Colonic mucosa (tissue), 4 donors: Measurements from ENCODE around the gene FAM107B. TPM values are rescaled to one million over a fixed set of nuclear protein-coding genes. Genes with fewer than 3 reads are reported as not detected.
A peak's percentile ranks its signal among the peaks of the same experiment; 100 is the strongest.

Experiments used
- DNase-seq: peaks from one replicate; pipeline ENCODE4 v3.0.0-alpha.2; 2020
- H3K27ac ChIP-seq: fragments of 200-600 bp; one replicate; pipeline ENCODE4 v1.8.0; 2021
- H3K27me3 ChIP-seq: fragments of 200-600 bp; one replicate; pipeline ENCODE4 v1.8.0; 2021
- H3K36me3 ChIP-seq: fragments of 200-600 bp; one replicate; pipeline ENCODE4 v1.8.0; 2021
- H3K4me1 ChIP-seq: fragments of 200-600 bp; one replicate; pipeline ENCODE4 v1.8.0; 2021; ENCODE audit warnings: mild to moderate bottlenecking
- H3K4me3 ChIP-seq: fragments of 200-600 bp; one replicate; pipeline ENCODE4 v1.8.0; 2021
- H3K9ac ChIP-seq, 2 donors: one replicate each; pipeline ENCODE4 v1.7.0; 2013; ENCODE audit warnings: control low read depth in 2 of 2, low read depth in 2 of 2, low read length in 2 of 2
- H3K9me3 ChIP-seq: fragments of 200-600 bp; one replicate; pipeline ENCODE4 v1.8.0; 2021
- intact Hi-C: fragments of 100-400 bp; cut with DNase I; formaldehyde crosslinking; loops from one replicate; pipeline ENCODE4 v1.14.1; 2022
- total RNA-seq, 2 donors: library from RNA; stranded (reverse); fragmentation: NEBNext Ultra II Directional in 1 of 2; extraction: Animal tissue kit (Norgen Biotek cat#: 25700) in 1 of 2; gene quantifications; one replicate each; pipeline ENCODE4 v1.2.1, GENCODE V29; 2021
- TF ChIP-seq, protein P1 (sequence below): fragments of 200-600 bp; IDR thresholded peaks from one replicate; pipeline ENCODE4 v1.8.0; 2022; ENCODE audit warnings: antibody characterized with exemption, mild to moderate bottlenecking
- donor health status: healthy.
- donor health status: DM: no; HTN: no; CAD: no.
- donor health status: DM: no; HTN: no; CAD: no.

Gene FAM107B
- total RNA-seq, 2 donors from 2014 or later = 36.3 to 71.5 TPM

DNA sequence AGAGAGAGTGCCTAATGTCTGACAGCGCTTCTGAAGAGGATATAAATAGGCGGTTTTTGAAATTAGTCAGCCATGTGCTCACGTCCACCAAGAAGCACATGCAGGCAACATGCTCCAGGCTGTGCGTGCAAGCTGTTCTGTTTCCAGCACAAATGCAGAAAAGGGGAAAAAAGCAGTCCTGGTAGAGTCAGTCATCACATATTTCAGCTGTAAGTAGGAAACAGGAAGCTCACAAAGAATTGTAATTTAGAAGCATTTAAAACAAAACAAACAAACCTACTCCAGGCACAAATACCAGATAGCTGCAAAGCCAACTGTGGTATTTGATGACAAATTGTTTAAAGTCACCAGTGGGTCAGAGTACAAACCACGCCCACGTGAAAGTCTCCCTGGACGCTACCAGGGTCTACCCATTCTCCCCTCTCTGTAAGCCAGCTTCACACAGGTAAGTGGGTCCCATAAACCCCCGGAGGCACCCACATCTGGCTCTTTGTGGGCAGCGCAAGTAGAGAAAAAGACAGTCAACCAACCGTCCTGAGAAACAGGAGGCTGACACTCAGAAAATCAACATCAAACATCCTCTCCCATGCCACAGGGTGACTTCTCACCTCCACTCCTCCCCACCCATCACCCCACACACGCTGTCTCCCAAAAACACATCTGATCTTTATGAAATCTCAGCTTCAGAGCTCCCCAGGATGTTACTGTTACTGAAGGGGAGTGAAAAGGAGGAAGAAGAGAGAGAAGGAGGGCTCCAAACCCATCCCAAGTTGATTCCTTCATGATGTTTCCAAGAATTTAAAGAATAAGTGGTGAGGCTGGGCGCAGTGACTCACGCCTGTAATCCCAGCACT, 186.4 kb downstream of the FAM107B start:
- Histone ChIP-seq H3K9ac (no peak overlapping the region), H3K27ac (peak overlapping the region; percentile 52)

DNA sequence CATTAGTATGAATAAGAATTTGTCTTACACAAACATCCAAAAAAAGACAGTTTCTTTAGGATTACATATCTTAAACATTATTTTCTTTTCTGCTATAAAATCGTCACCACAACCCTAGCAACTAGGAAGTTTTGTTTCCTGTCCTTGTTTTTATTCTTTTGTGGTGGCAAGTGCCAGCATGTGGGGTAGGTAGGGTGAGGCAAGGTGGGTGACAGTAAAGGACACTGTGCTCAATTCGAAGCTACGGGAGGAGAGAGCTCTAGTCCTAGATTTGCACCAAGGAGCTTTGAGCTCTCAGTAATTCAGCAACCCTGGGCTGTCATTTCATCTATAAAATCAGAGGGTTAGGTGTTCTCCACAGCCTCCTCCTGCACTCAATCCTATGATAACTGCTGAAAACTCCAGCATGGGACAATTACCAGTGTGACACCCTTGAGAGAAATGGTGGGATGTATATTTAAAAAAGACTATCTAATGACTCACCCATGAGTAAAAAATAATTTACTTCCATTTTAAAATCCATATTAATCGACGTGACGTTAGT, 187.1 kb downstream of the FAM107B start:
- no peaks in the 10 kb centered on the region for H3K27me3 ChIP-seq
- no peak for DNase-seq
- TF ChIP-seq, protein P1, sequence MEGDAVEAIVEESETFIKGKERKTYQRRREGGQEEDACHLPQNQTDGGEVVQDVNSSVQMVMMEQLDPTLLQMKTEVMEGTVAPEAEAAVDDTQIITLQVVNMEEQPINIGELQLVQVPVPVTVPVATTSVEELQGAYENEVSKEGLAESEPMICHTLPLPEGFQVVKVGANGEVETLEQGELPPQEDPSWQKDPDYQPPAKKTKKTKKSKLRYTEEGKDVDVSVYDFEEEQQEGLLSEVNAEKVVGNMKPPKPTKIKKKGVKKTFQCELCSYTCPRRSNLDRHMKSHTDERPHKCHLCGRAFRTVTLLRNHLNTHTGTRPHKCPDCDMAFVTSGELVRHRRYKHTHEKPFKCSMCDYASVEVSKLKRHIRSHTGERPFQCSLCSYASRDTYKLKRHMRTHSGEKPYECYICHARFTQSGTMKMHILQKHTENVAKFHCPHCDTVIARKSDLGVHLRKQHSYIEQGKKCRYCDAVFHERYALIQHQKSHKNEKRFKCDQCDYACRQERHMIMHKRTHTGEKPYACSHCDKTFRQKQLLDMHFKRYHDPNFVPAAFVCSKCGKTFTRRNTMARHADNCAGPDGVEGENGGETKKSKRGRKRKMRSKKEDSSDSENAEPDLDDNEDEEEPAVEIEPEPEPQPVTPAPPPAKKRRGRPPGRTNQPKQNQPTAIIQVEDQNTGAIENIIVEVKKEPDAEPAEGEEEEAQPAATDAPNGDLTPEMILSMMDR = no peak
- intact Hi-C loops = no loop called here
- no peaks in the 10 kb centered on the region for H3K36me3 ChIP-seq
- H3K4me3 ChIP-seq = no peak overlapping the region
- peak overlapping the region; percentile 52 for H3K27ac ChIP-seq
- no peaks in the 10 kb centered on the region for H3K9me3 ChIP-seq
- H3K4me1 ChIP-seq = peaks cover 13% of the 10 kb centered on the region
- H3K9ac ChIP-seq = no peak overlapping the region

More for the DNA sequence above, 186.4 kb downstream of the FAM107B start:
- Histone ChIP-seq H3K9me3 (no peaks in the 10 kb centered on the region), H3K4me3 (no peak overlapping the region), H3K4me1 (peaks cover 13% of the 10 kb centered on the region), H3K27me3 (no peaks in the 10 kb centered on the region), H3K36me3 (no peaks in the 10 kb centered on the region)
- intact Hi-C loops = no loop called here
- DNase-seq = no peak
- TF ChIP-seq, protein P1 = no peak

DNA sequence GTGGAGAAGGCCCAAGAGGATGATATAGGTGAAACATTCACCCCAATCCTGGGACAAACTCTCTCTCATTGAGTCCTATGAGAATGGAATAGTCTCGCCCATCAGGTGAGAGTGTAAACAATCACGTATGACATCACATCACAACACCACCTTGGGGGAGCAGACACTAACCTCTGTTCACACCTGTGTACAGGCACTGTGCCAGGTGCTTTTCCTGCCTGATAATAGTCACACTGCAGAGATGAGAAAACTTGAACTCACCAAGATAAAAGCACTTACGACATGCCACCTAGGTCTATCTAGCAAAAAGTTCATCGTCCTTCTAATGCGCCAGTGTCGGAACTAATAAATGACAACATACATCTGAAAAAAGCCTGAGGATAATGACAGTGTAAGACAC, 187.8 kb downstream of the FAM107B start:
- Histone ChIP-seq H3K27ac (no peak overlapping the region), H3K4me1 (peaks cover 13% of the 10 kb centered on the region), H3K36me3 (no peaks in the 10 kb centered on the region), H3K9ac (no peak overlapping the region), H3K27me3 (no peaks in the 10 kb centered on the region), H3K9me3 (no peaks in the 10 kb centered on the region), H3K4me3 (no peak overlapping the region)
- intact Hi-C loops = no loop called here
- no peak for DNase-seq
- TF ChIP-seq, protein P1 = no peak

DNA sequence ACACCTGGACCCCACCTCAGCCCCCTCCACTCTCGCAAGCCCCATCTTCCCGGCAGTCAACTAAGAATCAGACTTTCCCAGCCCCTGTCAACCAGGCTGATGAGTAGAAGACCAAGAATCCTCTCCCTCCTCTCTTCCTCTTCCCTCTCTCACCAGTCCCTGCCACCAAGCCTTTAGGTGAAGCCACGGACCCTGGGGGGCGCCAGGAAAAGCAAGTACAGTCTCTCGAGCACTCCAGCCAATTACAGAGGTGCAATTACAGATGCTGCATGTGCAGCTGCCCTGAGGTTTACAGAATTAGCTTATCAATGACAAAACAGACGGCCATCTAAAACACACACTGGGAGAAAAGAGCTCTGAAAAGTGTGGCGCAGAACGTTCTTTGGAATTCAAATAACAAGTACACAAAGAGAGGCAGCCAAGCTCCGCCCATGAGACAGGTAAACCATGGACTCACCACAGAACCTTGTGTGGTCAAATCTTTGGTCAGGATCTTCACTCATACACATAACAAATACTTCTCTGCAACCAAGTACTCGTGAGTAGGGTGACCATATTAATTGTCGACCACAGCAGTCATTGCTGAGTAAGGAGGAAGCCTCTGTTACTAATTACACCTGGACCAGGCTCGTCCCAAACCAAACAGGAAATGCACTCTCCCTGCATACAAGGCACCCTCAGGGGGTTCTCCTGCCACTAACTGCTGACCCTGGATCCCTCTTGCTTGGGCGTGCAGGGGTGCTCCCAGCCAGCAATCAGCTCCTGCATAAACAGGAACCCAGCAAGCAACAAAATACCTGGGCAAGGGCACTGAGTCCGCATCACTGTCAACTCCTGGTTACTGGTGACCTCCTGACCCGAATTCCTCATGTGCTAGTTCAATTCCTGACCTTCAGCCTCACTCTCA, 189.2 kb downstream of the FAM107B start:
- Histone ChIP-seq H3K36me3 (no peaks in the 10 kb centered on the region), H3K9ac (peak overlapping the region in 1 of 2 donors; percentile 27), H3K4me1 (peaks cover 13% of the 10 kb centered on the region), H3K27me3 (no peaks in the 10 kb centered on the region), H3K9me3 (no peaks in the 10 kb centered on the region), H3K27ac (no peak overlapping the region), H3K4me3 (no peak overlapping the region)
- TF ChIP-seq, protein P1 = no peak
- no peak for DNase-seq
- intact Hi-C loops = no loop called here

DNA sequence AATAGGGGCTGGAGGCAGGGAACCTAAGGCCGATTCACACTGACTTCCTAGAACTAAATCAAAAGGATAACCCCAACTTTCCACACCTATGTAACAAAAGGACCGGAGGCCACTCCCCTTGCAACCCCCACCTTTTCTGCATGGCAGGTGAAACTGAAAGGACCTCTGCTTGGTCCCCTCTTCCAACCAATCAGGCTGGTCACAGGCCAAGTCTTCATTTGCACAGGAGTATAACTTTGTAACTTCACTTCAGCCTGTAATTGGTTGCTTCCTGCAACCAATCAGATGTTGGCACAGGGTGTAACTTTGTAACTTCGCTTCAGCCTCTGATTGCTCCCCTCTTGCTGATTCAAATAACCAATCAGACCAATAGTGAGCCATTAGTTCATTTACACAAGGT, 190.0 kb downstream of the FAM107B start:
- DNase-seq = no peak
- Histone ChIP-seq H3K27ac (no peak overlapping the region), H3K4me3 (no peak overlapping the region), H3K36me3 (no peaks in the 10 kb centered on the region), H3K9ac (no peak overlapping the region), H3K4me1 (peaks cover 13% of the 10 kb centered on the region), H3K9me3 (no peaks in the 10 kb centered on the region), H3K27me3 (no peaks in the 10 kb centered on the region)
- TF ChIP-seq, protein P1 = no peak
- intact Hi-C loops = no loop called here
